Testis (tissue), 2 donors: Measurements from ENCODE around the gene PPP6R3.

Source experiments
- CTCF ChIP-seq, 3 experiments: fragments of 450-650 bp in 2 of 3; fragments of 200-600 bp in 1 of 3; sonication (generic) in 1 of 3; IDR thresholded peaks; one replicate each; pipeline ENCODE4 v1.5.1; 2016 to 2019; ENCODE audit warnings: antibody characterized with exemption in 3 of 3, mild to moderate bottlenecking in 2 of 3, moderate library complexity in 1 of 3
- POLR2A ChIP-seq: fragments of 450-650 bp; IDR thresholded peaks from one replicate; pipeline ENCODE4 v1.6.1; 2017; ENCODE audit warnings: antibody characterized with exemption, mild to moderate bottlenecking, moderate library complexity

- no peak for TF ChIP-seq CTCF (IDR thresholded peaks at IDR 0.05)
- no peak for TF ChIP-seq POLR2A
Measured at GRCh38 chr11:68546555-68546954, 86.0 kb downstream of the PPP6R3 start.
